IMR-90 (cell line): ENCODE measurements around the gene OSBP2.

Source experiments
- BHLHE40 ChIP-seq: fragments of 150-350 bp; IDR thresholded peaks from 2 replicates; pipeline ENCODE4 v1.6.1; 2016; ENCODE audit warnings: mild to moderate bottlenecking, low read depth, low read length
- CEBPB ChIP-seq: IDR thresholded peaks from 2 replicates; pipeline ENCODE4 v1.6.1; 2012; ENCODE audit warnings: low read depth, low read length, improper control_type of control experiment
- CTCF ChIP-seq: conservative IDR thresholded peaks from 2 replicates; pipeline ENCODE4 v1.5.1; 2012; ENCODE audit warnings: mild to moderate bottlenecking, low read depth, low read length, improper control_type of control experiment
- FOS ChIP-seq: fragments of 150-350 bp; IDR thresholded peaks from 2 replicates; pipeline ENCODE4 v1.6.1; 2016; ENCODE audit warnings: low read depth, low read length
- MAFK ChIP-seq: IDR thresholded peaks from 2 replicates; pipeline ENCODE4 v1.6.1; 2012; ENCODE audit warnings: low read depth, low read length, improper control_type of control experiment
- MAZ ChIP-seq: IDR thresholded peaks from 2 replicates; pipeline ENCODE4 v1.6.1; 2012; ENCODE audit warnings: low read depth, mild to moderate bottlenecking, low read length, improper control_type of control experiment, moderate library complexity, borderline replicate concordance
- MXI1 ChIP-seq: IDR thresholded peaks from 2 replicates; pipeline ENCODE4 v1.6.1; 2012; ENCODE audit warnings: low read depth, mild to moderate bottlenecking, low read length, moderate library complexity, borderline replicate concordance
- NFE2L2 ChIP-seq: fragments of 150-350 bp; IDR thresholded peaks from 2 replicates; pipeline ENCODE4 v1.6.1; 2016; ENCODE audit warnings: low read depth, mild to moderate bottlenecking, low read length
- POLR2A ChIP-seq: IDR thresholded peaks from 2 replicates; pipeline ENCODE4 v1.6.1; 2012; ENCODE audit warnings: mild to moderate bottlenecking, low read depth, low read length
- RCOR1 ChIP-seq: IDR thresholded peaks from 2 replicates; pipeline ENCODE4 v1.6.1; 2012; ENCODE audit warnings: mild to moderate bottlenecking, low read length, improper control_type of control experiment; ENCODE audit not compliant: insufficient replicate concordance
- USF2 ChIP-seq: fragments of 150-350 bp; IDR thresholded peaks from 2 replicates; pipeline ENCODE4 v1.6.1; 2017; ENCODE audit warnings: mild to moderate bottlenecking, antibody characterized with exemption, low read length, low read depth

- TF ChIP-seq CTCF (no peak), POLR2A (no peak), MAZ (no peak), FOS (no peak), USF2 (no peak), RCOR1 (no peak), CEBPB (no peak), MAFK (no peak), NFE2L2 (no peak), BHLHE40 (no peak), MXI1 (no peak)
These were observed 148.6 kb downstream of the OSBP2 start for GRCh38 chr22:30843245-30843644.
